Effector memory CD8-positive, alpha-beta T cell (primary cell): ENCODE results near the gene PLCB4.
A peak's percentile ranks its signal among the peaks of the same experiment; 100 is the strongest.

Source experiments
- ATAC-seq: fragments of 150-1000 bp; cut with Tn5 transposase; replicated peaks from 2 replicates; pipeline ENCODE4 v1.10.0; 2021; ENCODE audit warnings: mild to moderate bottlenecking, moderate library complexity
- DNase-seq, 3 experiments: peaks; one replicate each; pipeline ENCODE4 v3.0.0; 2021
- H3K27ac Mint-ChIP-seq, 2 donors: one replicate each; pipeline ENCODE4 v1.8.0; 2022; ENCODE audit warnings: mild to moderate bottlenecking in 2 of 2, mixed read lengths in 2 of 2, moderate library complexity in 2 of 2
- H3K27me3 Mint-ChIP-seq, 2 donors: one replicate each; pipeline ENCODE4 v1.8.0; 2022; ENCODE audit warnings: mixed read lengths in 2 of 2
- H3K36me3 Mint-ChIP-seq: one replicate; pipeline ENCODE4 v1.8.0; 2022; ENCODE audit warnings: mild to moderate bottlenecking, moderate library complexity, mixed read lengths; ENCODE audit not compliant: insufficient read depth
- H3K4me1 Mint-ChIP-seq, 2 donors: one replicate each; pipeline ENCODE4 v1.8.0; 2022; ENCODE audit warnings: low read depth in 2 of 2, mixed read lengths in 2 of 2
- H3K4me3 Mint-ChIP-seq, 2 donors: one replicate each; pipeline ENCODE4 v1.8.0; 2022; ENCODE audit warnings: mild to moderate bottlenecking in 2 of 2, mixed read lengths in 2 of 2, moderate library complexity in 2 of 2
- H3K9me3 Mint-ChIP-seq, 2 donors: one replicate each; pipeline ENCODE4 v1.8.0; 2022; ENCODE audit warnings: mixed read lengths in 2 of 2

PLCB4 gene

DNA sequence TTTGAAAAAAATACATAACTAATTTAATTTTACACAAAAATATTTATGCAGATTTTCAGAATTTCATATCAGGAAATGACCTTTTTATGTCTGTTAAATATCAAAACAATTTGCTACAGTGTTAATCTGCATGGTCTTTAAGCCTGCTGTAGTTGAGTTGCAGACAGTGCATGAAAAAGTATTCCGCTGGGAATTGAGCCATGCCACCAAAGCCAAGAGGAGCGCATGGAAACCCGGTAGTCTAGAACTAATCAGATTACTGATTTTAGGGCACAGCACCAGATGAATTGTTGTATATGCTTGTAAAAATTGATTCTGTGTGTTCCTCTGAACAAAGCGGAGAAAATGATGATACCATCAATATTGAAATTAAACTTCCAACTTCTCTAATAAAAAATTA, 411.2 kb downstream of the PLCB4 start:
- no peaks in the 10 kb centered on the region for H3K27me3 Mint-ChIP-seq
- H3K9me3 Mint-ChIP-seq = peaks cover 3 to 7% of the 10 kb centered on the region in 2 donors
- DNase-seq = no peak
- H3K4me1 Mint-ChIP-seq = no peaks in the 10 kb centered on the region
- no peak for ATAC-seq
- H3K36me3 Mint-ChIP-seq = no peaks in the 10 kb centered on the region
- no peak overlapping the region for H3K4me3 Mint-ChIP-seq
- no peak overlapping the region for H3K27ac Mint-ChIP-seq

DNA sequence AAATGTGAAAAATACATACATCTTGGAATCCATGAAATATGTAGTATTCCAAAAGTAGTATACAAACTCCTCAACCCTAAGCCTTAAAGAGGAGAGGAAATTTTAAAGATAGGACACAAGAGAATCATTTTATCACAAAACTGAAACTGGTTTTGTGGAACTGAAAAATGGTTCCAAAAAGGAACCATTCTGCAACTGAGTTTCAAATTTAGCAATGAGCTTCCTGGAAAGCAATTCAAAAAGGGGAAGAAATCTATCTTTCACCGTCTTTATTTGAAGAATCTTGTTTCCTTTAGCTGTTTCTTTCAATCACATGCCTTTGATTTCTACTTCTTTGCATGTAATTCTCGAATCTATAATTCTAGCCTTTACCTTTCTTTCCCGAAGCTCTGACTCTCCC, 413.3 kb downstream of the PLCB4 start:
- ATAC-seq (no peak), DNase-seq (no peak)
- H3K36me3 Mint-ChIP-seq = no peaks in the 10 kb centered on the region
- no peaks in the 10 kb centered on the region for H3K27me3 Mint-ChIP-seq
- H3K27ac Mint-ChIP-seq = no peak overlapping the region
- H3K4me3 Mint-ChIP-seq = no peak overlapping the region
- H3K4me1 Mint-ChIP-seq = no peaks in the 10 kb centered on the region
- H3K9me3 Mint-ChIP-seq = peaks cover 4 to 19% of the 10 kb centered on the region in 2 donors

DNA sequence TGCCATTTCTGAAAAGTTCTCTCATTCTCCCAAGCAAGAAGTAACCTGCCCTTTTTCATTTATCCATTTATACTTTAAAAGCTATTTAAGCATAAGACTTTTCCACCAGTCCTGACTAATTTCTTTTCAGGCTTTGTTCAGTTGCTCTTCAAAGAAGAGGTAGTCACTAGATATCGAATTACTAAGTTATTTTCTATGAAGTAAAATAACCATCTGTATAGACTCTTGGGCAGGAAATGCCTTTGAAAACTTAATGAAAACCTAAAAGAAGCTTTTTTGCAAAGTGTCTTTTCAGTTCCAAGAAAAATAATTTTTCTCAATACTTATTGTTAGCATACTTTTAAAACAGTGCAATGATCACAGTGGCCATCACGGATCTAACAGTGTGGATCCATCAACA, 414.2 kb downstream of the PLCB4 start:
- no peaks in the 10 kb centered on the region for H3K36me3 Mint-ChIP-seq
- peaks cover 4 to 19% of the 10 kb centered on the region in 2 donors for H3K9me3 Mint-ChIP-seq
- DNase-seq = no peak
- H3K4me3 Mint-ChIP-seq = no peak overlapping the region
- no peak overlapping the region for H3K27ac Mint-ChIP-seq
- ATAC-seq = no peak
- no peaks in the 10 kb centered on the region for H3K4me1 Mint-ChIP-seq
- H3K27me3 Mint-ChIP-seq = no peaks in the 10 kb centered on the region

DNA sequence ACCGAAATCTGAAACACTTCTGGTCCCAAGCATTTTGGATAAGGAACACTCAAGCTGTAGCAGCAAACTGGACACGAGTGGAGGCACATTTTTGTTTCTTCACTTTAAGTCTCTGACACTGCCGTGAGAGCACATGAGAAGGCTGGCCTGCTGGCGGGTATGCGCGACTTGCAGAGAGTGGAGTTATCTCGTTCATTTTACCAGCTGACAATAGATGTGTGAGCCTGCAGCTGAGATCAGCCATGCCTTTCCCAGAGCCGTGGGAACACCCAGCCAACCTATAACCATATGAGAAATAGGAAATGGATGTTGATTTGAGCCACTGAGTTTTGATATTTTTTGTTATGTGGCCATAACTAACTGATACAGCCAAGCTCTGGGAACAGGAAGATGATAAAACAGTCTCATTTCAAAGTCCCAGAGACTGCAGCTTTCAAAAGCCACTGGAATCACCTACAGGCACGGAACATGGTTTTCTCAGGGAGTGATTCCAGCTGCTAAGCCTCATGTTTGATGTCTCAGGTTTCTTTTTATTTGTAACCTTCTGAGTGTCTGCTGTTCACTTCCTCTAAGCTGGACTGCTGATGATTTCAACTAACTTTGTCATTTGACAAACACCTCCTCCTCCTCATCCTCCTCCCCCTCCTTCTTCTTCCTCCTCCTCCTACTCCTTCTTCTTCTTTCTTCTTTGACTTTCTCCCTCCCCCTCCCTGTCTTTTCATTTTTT, 416.9 kb downstream of the PLCB4 start:
- Mint-ChIP-seq H3K4me1 (no peaks in the 10 kb centered on the region), H3K27me3 (no peaks in the 10 kb centered on the region), H3K36me3 (no peaks in the 10 kb centered on the region), H3K27ac (peak overlapping the region in 1 of 2 donors; percentile 65), H3K9me3 (peaks cover 4 to 26% of the 10 kb centered on the region in 2 donors), H3K4me3 (no peak overlapping the region)
- ATAC-seq (no peak), DNase-seq (no peak)

DNA sequence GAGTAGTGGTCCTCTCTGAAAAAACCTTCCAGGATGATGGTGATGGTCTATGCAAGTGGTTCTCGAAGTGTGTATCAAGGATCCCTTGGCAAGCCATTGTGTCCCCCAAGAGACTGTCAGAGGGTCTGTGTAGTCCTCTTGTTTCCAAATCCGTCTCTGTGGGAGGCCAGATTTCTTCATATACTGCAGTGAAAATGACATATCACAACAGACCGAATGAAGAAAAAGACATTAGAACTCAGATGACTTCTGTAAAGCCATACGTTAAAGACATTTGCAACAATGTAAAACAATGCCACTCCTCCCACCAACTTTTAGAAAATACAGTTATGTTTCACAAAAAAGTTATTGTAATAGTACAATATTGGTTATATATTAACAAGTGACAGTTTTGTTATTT, 418.3 kb downstream of the PLCB4 start:
- DNase-seq (no peak), ATAC-seq (no peak)
- Mint-ChIP-seq H3K27ac (no peak overlapping the region), H3K4me1 (no peaks in the 10 kb centered on the region), H3K4me3 (no peak overlapping the region), H3K27me3 (no peaks in the 10 kb centered on the region), H3K36me3 (no peaks in the 10 kb centered on the region), H3K9me3 (peaks cover 2 to 26% of the 10 kb centered on the region in 2 donors)

DNA sequence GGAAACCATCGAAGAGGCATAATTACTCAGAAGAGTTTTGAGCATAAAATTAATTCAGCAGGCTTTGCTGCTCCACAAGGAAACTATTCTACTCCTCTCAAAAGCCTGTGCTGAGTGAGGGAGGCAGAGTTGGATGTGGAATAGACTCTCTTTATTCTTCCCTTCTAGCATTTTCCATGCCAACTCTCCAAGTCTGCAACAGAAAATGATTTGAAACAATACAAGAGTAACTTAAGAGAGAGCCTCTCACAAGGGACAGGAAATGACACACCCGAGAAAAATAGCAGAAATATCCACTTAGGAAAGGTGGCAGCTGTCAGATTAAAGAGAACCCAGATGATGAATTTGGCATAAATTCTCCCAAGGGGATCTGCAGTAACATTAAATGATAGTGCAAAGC, 419.2 kb downstream of the PLCB4 start:
- H3K36me3 Mint-ChIP-seq = no peaks in the 10 kb centered on the region
- DNase-seq = no peak
- no peak for ATAC-seq
- H3K27ac Mint-ChIP-seq = no peak overlapping the region
- peaks cover 2 to 19% of the 10 kb centered on the region in 2 donors for H3K9me3 Mint-ChIP-seq
- no peak overlapping the region for H3K4me3 Mint-ChIP-seq
- no peaks in the 10 kb centered on the region for H3K27me3 Mint-ChIP-seq
- no peaks in the 10 kb centered on the region for H3K4me1 Mint-ChIP-seq

DNA sequence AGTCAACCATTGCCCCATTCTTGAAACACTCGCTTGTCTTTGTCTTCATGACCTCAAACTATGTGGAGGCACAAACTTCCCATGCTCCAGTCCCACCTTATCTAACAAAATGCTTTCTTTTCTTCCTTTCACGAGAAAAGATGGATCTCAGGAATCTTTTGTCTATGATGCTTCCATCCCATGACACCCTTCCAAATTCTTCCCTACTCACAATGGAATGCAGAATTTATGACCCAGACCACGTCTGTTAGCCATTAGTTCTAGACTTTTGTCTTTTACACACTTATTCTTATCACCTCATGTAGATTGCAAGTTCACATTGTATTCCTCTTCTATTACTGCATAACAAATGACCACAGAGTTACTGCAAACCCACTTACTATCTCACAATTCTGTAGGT, 421.3 kb downstream of the PLCB4 start:
- Mint-ChIP-seq H3K9me3 (peaks cover 2 to 19% of the 10 kb centered on the region in 2 donors), H3K27me3 (no peaks in the 10 kb centered on the region), H3K36me3 (no peaks in the 10 kb centered on the region), H3K27ac (no peak overlapping the region), H3K4me1 (no peaks in the 10 kb centered on the region), H3K4me3 (no peak overlapping the region)
- DNase-seq (no peak), ATAC-seq (no peak)

DNA sequence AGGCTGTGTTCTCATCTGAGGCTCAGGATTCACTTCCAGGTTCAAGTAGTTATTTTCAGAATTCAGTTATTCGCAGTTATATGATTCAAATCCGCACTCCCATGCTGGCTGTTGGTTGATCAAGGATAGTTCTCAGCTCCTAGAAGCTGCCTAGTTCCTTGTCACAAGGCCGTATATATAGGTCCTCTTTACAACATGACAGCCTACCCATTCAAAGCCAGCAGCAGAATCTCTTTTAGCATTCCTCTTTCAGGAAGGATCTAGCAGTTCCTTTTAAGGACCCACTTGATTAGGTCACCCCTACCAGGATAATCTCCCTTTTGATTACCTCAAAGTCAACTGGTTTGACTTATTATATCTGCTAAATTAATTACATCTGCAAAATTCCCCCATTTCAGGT, 421.7 kb downstream of the PLCB4 start:
- ATAC-seq = no peak
- no peak overlapping the region for H3K4me3 Mint-ChIP-seq
- no peak overlapping the region for H3K27ac Mint-ChIP-seq
- no peak for DNase-seq
- peaks cover 4 to 22% of the 10 kb centered on the region in 2 donors for H3K9me3 Mint-ChIP-seq
- no peaks in the 10 kb centered on the region for H3K36me3 Mint-ChIP-seq
- H3K27me3 Mint-ChIP-seq = no peaks in the 10 kb centered on the region
- no peaks in the 10 kb centered on the region for H3K4me1 Mint-ChIP-seq

DNA sequence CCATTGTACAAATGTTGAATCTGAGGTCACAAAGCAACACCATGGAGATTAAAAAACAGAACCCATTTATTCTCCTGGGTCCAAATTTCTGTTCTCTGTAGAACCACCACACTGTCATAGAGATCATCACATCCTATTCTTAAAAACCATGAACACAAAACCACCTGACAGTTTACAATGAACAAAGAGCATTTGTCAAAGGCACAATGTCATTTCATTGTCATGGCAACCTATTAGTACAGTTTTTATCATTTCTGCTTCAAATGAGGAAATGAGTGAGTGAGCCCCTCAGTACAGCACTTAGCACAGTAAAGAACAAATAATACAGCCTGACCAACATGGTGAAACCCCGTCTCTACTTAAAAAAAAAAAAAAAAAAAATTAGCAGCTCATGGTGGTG, 422.4 kb downstream of the PLCB4 start:
- Mint-ChIP-seq H3K4me3 (no peak overlapping the region), H3K27ac (no peak overlapping the region), H3K4me1 (no peaks in the 10 kb centered on the region), H3K27me3 (no peaks in the 10 kb centered on the region), H3K36me3 (no peaks in the 10 kb centered on the region), H3K9me3 (peaks cover 6 to 24% of the 10 kb centered on the region in 2 donors)
- ATAC-seq (no peak), DNase-seq (no peak)

DNA sequence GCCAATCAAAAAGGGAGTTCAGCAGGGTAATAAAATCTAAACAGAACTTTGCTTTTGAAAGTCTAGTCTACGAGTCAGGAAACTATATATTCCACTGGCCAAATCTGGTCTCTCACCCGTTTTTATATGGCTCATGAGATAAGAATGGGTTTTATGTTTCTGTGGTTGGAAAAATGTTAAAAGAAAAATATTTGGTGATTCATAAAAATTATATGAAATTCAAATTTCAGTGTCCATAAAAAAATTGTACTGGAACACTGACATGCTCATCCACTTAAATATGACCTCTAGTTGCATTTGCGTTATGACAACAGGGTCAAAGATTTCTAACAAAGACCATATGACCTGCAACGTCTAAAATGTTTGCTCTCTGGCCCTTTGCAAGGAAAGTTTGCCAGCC, 423.2 kb downstream of the PLCB4 start:
- no peaks in the 10 kb centered on the region for H3K4me1 Mint-ChIP-seq
- no peaks in the 10 kb centered on the region for H3K36me3 Mint-ChIP-seq
- H3K27ac Mint-ChIP-seq = no peak overlapping the region
- no peak overlapping the region for H3K4me3 Mint-ChIP-seq
- H3K27me3 Mint-ChIP-seq = no peaks in the 10 kb centered on the region
- ATAC-seq (no peak), DNase-seq (no peak)
- H3K9me3 Mint-ChIP-seq = peaks cover 4 to 17% of the 10 kb centered on the region in 2 donors

DNA sequence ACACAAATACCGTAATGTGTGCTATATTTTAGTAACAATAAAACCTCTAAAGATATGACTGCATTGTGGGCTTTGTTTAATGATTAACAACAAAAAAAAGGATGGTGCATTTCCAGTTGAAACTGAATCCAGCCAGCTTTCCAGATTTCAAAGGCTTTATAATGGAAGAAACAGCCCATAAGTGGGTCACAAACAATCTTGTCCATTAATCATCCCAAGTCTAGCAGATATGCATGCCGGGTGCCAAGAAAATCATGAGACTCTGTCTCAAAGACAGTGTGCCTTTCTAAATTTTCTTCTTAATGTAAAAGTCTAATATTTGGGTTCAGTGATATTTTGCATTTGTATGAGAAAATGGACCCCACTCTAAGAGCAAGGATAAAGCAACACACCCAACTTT, 424.9 kb downstream of the PLCB4 start:
- H3K4me1 Mint-ChIP-seq = no peaks in the 10 kb centered on the region
- H3K27me3 Mint-ChIP-seq = no peaks in the 10 kb centered on the region
- DNase-seq = no peak
- no peak for ATAC-seq
- H3K4me3 Mint-ChIP-seq = no peak overlapping the region
- no peak overlapping the region for H3K27ac Mint-ChIP-seq
- no peaks in the 10 kb centered on the region for H3K36me3 Mint-ChIP-seq
- peaks cover 6 to 17% of the 10 kb centered on the region in 2 donors for H3K9me3 Mint-ChIP-seq

DNA sequence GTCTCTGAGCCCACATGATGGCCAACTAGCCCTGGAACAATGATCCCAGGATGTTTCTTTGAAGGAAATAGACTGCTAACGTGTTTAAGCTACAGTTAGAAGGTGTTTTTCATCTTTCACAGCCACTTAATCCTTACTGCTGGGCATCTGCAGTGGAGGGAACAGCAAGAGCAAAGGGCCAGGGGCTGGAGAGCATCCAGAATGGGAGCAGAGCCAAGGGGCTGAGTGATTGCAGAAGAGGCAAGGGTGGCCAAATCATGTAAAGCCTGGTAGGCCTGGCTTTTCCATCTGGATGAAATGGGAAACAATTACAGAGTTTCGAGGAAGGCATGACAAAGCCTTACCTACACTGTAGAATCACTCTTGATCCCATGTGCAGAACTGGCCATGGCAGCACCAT, 426.8 kb downstream of the PLCB4 start:
- no peaks in the 10 kb centered on the region for H3K36me3 Mint-ChIP-seq
- ATAC-seq = no peak
- no peak for DNase-seq
- no peak overlapping the region for H3K27ac Mint-ChIP-seq
- H3K4me1 Mint-ChIP-seq = no peaks in the 10 kb centered on the region
- H3K27me3 Mint-ChIP-seq = no peaks in the 10 kb centered on the region
- no peak overlapping the region for H3K4me3 Mint-ChIP-seq
- H3K9me3 Mint-ChIP-seq = peaks cover 6 to 10% of the 10 kb centered on the region in 2 donors

DNA sequence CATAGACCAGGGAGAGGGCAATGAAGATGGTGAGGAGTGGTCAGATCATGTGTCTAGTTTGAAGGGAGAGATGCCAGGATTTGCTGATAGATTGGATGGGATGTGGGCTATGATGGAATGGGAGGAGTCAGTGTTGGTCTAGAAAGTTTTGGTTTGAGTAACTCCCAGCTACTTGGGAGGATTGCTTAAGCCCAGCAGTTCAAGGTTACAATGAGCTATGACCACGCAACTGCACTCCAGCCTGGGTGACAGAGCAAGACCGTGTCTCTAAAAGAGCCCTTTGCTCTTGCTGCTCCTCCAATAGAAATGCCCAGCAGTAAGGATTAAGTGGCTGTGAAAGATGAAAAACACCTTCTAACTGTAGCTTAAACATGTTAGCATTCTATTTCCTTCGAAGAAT, 427.3 kb downstream of the PLCB4 start:
- Mint-ChIP-seq H3K4me1 (no peaks in the 10 kb centered on the region), H3K27me3 (no peaks in the 10 kb centered on the region), H3K9me3 (peaks cover 6 to 10% of the 10 kb centered on the region in 2 donors), H3K36me3 (no peaks in the 10 kb centered on the region), H3K4me3 (no peak overlapping the region), H3K27ac (no peak overlapping the region)
- no peak for ATAC-seq
- DNase-seq = no peak

DNA sequence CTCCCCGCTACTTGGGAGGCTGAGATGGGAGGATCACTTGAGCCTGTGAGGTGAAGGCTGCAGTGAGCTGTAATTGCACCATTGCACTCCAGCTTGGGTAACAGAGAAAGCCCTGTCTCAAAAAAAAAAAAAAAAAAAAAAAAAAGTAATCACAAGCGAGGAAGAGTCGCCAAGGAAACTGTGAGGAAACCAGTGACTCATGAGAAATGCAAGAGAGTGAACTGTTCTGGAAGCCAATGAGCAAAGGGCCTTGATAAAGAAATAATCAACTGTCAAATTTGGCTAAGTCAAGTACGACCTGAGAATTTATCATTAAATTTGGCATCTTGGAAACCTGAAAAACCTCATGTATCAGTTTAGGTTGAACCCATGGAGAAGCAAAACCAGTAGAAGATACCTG, 429.4 kb downstream of the PLCB4 start:
- DNase-seq (no peak), ATAC-seq (no peak)
- Mint-ChIP-seq H3K4me1 (no peaks in the 10 kb centered on the region), H3K36me3 (no peaks in the 10 kb centered on the region), H3K4me3 (no peak overlapping the region), H3K27me3 (no peaks in the 10 kb centered on the region), H3K27ac (no peak overlapping the region), H3K9me3 (peaks cover 12 to 15% of the 10 kb centered on the region in 2 donors)
